HUES48 (cell line): Measurements from ENCODE around the gene SOCS1.
A peak's percentile ranks its signal among the peaks of the same experiment; 100 is the strongest.
"Not testable (repeated sequence)": the region's sequence is repeated elsewhere in the genome, so short reads cannot be mapped to it uniquely, and the experiment has no call there.

ENCODE experiments used
- H3K27ac ChIP-seq: one replicate; pipeline ENCODE4 v1.7.0; 2013; ENCODE audit warnings: low read depth, low read length, inconsistent platforms
- H3K27me3 ChIP-seq: 2 replicates; pipeline ENCODE4 v1.6.1; 2013; ENCODE audit warnings: mild to moderate bottlenecking, low read length; ENCODE audit not compliant: control insufficient read depth, insufficient read depth
- H3K36me3 ChIP-seq: 2 replicates; pipeline ENCODE4 v1.6.1; 2013; ENCODE audit warnings: low read length; ENCODE audit not compliant: control insufficient read depth, insufficient read depth
- H3K4me1 ChIP-seq: 2 replicates; pipeline ENCODE4 v1.6.1; 2013; ENCODE audit warnings: mild to moderate bottlenecking, low read length; ENCODE audit not compliant: control insufficient read depth, insufficient read depth
- H3K4me3 ChIP-seq: 2 replicates; pipeline ENCODE4 v1.5.1; 2013; ENCODE audit warnings: mild to moderate bottlenecking, low read depth, low read length
- H3K9ac ChIP-seq: 2 replicates; pipeline ENCODE4 v1.6.1; 2013; ENCODE audit warnings: mild to moderate bottlenecking, low read depth, low read length, moderate library complexity
- H3K9me3 ChIP-seq: 2 replicates; pipeline ENCODE4 v1.6.1; 2013; ENCODE audit warnings: low read length; ENCODE audit not compliant: control insufficient read depth, insufficient read depth

Gene SOCS1

DNA sequence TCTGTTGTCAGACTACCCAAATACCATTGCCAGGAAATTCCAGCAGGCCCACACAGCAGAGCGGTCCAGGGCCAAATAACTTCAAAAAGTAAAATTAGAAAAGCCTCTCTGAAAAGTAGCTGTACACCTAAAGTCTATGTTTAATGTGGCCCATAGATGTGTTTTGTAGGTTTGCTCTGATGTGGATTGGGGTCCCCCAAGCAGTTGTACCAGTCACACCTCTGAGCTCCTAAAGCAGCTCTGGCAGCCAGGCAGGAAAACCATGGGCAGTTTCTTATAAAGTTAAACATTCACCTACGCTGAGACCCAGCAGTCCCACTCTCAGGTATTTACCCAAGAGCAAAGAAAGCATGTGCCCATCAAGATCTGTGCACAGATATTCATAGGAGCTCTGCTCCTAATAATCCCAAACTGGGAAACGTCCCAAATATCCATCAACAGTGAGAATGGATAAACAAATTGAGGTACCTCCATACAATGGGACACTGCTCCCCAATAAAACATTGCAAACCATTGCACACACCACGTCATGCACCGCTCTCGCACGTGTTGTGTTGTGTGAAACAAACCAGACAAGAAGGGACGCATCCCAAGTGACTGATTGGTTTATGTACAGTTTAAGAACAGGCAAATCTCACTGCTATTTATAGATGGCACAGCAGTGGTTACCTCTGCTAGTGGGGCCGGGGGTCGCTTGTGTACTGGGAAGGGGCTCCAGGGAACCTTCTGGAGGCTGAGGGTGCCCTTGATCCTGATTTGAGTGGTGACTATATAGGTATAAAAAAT is 40.9 kb upstream of the SOCS1 start:
- no peak overlapping the region for H3K27ac ChIP-seq
- no peaks in the 10 kb centered on the region for H3K9me3 ChIP-seq
- H3K4me3 ChIP-seq: no peak overlapping the region
- H3K36me3 ChIP-seq: no peaks in the 10 kb centered on the region
- H3K9ac ChIP-seq: no peak overlapping the region
- no peaks in the 10 kb centered on the region for H3K27me3 ChIP-seq
- H3K4me1 ChIP-seq: peaks cover 19% of the 10 kb centered on the region

DNA sequence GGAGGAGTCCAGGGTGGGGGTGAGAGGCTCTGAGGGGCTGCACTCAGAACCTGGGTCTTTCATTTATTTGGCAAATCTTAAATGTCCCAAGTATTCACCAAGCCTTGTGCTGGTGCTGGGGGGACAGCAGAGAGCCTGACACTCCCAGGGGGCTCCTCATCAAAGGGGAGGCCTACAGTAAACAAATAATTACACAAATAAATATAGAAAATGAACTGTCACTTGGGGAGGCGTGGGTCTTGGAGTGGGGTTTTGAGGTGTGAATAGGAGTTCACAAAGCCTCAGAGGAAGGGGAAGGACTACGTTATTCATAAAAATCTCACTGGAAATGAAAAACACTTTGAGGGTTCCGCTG is 40.3 kb upstream of the SOCS1 start:
- H3K4me1 ChIP-seq: peaks cover 23% of the 10 kb centered on the region
- no peak overlapping the region for H3K9ac ChIP-seq
- no peak overlapping the region for H3K27ac ChIP-seq
- H3K4me3 ChIP-seq: no peak overlapping the region
- no peaks in the 10 kb centered on the region for H3K9me3 ChIP-seq
- no peaks in the 10 kb centered on the region for H3K27me3 ChIP-seq
- H3K36me3 ChIP-seq: no peaks in the 10 kb centered on the region

DNA sequence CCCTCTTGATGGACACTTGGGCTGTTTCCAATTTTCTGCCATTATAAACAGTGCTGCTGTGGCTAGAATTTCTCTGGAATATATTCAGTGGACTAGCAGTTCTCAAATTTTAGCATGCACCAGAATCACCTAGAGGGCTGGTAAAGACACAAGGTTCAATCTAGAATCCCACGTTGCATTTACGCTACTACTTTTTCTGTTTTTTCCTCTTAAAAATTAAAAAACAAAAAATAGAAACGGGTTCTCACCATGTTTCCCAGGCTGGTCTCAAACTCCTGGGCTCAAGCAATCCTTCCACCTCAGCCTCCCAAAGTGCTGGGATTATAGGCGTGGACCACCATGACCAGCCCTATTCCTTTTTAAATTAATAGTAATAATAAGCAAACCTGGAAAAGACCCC is 39.7 kb upstream of the SOCS1 start:
- H3K4me3 ChIP-seq: no peak overlapping the region
- H3K4me1 ChIP-seq: peaks cover 23% of the 10 kb centered on the region
- no peak overlapping the region for H3K9ac ChIP-seq
- H3K36me3 ChIP-seq: no peaks in the 10 kb centered on the region
- no peaks in the 10 kb centered on the region for H3K9me3 ChIP-seq
- no peaks in the 10 kb centered on the region for H3K27me3 ChIP-seq
- no peak overlapping the region for H3K27ac ChIP-seq

DNA sequence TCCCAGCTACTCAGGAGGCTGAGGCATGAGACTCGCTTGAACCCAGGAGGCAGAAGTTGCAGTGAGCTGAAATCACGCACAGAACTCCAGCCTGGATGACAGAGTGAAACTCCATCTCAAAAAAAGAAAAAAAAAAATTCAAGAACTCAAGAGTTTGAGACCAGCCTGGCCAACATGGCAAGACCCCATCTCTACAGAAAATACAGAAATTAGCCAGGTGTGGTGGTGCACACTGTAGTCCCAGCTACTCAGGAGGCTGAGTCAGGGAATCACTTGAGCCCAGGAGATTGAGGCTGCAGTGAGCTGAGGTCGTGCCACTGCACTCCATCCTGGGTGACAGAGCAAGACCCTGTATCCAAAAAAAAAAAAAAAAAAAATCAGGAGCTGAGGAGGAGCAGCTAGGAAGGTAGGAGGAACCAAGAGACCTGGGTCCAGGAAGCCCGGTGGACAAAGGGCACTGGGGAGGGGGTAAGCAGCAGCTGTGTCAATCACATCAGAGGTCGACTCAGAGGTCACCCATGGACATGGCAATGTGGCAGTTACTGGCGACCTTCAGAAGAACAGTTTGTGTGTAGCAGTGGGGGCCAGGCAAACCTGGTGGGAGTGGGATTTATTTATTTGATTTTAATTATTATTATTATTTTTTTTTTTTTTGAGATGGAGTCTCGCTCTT is 36.2 kb upstream of the SOCS1 start:
- Histone ChIP-seq H3K9me3 (no peaks in the 10 kb centered on the region), H3K27me3 (no peaks in the 10 kb centered on the region), H3K4me1 (peaks cover 12% of the 10 kb centered on the region), H3K9ac (no peak overlapping the region), H3K4me3 (no peak overlapping the region), H3K27ac (no peak overlapping the region), H3K36me3 (no peaks in the 10 kb centered on the region)

DNA sequence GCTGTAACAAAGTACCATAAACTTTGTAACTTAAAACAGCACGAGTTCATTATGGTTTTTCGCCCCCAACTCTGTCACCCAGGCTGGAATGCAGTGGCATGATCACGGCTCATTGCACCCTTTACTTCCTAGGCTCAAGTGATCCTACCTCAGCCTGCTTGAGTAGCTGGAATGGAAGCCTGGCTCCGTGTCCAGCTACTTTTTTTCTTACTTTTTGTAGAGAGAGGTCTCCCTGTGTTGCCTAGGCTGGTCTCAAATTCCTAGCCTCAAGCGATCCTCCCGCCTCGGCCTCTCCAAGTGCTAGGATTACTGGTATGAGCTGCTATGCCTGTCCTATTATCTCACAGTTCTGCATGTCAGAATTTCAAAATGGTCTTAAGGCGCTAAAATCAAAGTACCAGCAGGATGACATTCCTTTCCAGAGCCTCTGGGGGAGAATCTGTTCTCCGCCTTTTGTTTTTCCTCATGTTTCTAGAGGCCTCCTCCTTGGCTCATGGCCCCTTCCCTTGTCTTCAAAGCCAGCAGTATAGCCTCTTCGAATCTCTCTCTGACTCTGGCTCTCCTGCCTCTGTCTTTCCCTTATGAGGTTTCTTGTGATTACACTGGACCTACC is 35.2 kb upstream of the SOCS1 start:
- peak overlapping the region; percentile 51 for H3K27ac ChIP-seq
- H3K9ac ChIP-seq: no peak overlapping the region
- no peaks in the 10 kb centered on the region for H3K27me3 ChIP-seq
- no peaks in the 10 kb centered on the region for H3K9me3 ChIP-seq
- no peaks in the 10 kb centered on the region for H3K36me3 ChIP-seq
- peaks cover 4% of the 10 kb centered on the region; the same call in 1 of the 2 replicates for H3K4me1 ChIP-seq
- H3K4me3 ChIP-seq: no peak overlapping the region

DNA sequence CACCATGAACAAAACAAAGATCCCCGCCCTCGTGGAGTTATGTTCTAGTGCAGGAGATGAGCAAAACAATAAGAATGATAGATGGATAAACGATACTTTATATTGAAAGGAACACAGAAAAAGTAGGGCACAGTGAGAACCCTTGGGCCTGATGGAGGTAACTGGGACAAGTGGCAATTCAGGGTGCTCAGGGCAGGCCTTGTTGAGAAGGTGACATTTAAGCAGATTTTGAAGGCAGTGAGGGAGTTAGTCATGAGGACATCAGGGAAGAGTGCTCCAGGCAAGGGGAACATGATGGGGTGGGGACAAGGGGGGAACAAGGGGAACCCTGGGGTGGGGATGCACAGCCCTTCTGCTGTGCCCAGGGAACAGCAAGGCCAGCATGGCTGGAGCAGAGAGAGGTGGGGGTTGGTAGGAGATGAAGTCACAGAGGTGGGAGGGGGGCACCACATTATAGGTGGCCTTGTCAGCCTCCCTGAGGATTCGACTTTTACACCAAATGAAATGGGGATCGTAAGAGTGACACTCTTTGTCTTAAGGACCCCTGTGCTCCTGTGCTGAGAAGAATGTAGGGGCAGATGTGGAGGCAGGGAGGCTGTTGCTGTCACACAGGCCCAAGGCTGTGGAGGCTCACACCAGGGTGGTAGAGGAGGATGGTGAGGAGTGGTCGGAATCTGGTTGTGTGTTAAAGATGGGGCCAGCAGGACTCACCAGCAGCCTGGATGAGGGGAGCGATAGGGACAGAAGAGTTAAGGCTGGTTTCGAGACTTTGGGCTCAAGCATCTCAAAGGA is 34.3 kb upstream of the SOCS1 start:
- no peaks in the 10 kb centered on the region for H3K36me3 ChIP-seq
- H3K27ac ChIP-seq: no peak overlapping the region
- H3K9ac ChIP-seq: no peak overlapping the region
- H3K4me3 ChIP-seq: no peak overlapping the region
- H3K9me3 ChIP-seq: no peaks in the 10 kb centered on the region
- H3K27me3 ChIP-seq: no peaks in the 10 kb centered on the region
- peaks cover 4% of the 10 kb centered on the region; the same call in 1 of the 2 replicates for H3K4me1 ChIP-seq

DNA sequence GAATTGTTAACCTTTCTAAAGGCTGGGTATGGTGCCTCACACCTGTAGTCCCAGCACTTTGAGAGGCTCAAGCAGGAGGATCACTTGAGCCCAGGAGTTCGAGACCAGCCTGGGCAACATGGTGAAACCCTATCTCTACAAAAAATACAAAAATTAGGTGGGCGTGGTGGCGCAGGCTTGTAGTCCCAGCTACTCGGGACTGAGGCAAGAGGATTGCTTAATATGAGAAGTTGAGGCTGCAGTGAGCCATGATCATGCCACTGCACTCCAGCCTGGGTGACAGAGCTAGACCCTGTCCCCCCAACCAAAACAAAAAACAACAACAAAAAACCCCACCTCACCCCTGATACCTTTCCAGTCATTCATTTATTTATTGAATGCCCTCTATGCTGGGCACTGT is 33.7 kb upstream of the SOCS1 start:
- not testable (repeated sequence) for H3K9ac ChIP-seq

DNA sequence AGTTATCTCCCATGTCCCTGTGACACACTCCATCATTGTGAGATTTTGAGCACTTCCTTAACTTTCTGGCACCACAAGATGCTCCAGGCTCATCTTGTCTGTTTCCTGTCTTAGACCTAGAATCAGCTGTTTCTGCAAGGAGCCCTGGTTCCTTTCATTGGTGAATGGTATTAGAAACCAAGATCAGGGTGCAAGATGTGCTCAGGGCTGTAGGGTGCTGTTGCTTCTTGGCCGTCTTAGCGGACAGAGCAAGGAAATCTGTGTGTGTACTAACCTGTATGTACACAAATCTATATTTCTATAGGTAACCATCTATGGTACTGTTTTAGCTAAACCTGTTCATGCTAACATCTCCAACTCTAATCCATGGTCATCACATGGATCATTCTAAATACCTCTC is 33.2 kb upstream of the SOCS1 start:
- Histone ChIP-seq H3K27ac (no peak overlapping the region), H3K4me3 (no peak overlapping the region), H3K9ac (no peak overlapping the region), H3K36me3 (no peaks in the 10 kb centered on the region), H3K9me3 (no peaks in the 10 kb centered on the region), H3K27me3 (no peaks in the 10 kb centered on the region), H3K4me1 (peaks cover 4% of the 10 kb centered on the region; the same call in 1 of the 2 replicates)

More for the DNA sequence above, 33.7 kb upstream of the SOCS1 start:
- H3K27ac ChIP-seq, H3K27me3 ChIP-seq, H3K9me3 ChIP-seq, H3K4me1 ChIP-seq, H3K4me3 ChIP-seq, H3K36me3 ChIP-seq: not testable (repeated sequence)

DNA sequence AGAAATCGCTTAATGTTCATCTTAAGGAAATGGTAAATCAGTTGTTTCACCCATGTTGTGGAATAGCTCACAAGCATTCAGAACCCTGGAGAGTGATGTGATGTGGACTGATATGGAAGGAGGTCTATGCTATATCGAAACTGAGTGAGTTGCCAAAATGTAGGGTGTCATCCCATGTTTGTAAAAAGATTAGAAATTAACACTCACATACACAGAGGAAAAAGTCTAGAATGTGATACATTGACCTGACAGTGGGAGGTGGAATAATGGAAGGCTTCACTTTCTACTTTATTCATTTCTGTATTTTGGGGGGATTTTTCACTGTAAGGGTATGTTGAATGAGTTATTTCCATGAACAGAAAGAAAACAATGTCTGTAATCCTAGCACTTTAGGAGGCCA is 29.8 kb upstream of the SOCS1 start:
- H3K27me3 ChIP-seq: no peaks in the 10 kb centered on the region
- H3K9me3 ChIP-seq: no peaks in the 10 kb centered on the region
- no peak overlapping the region for H3K27ac ChIP-seq
- no peak overlapping the region for H3K4me3 ChIP-seq
- no peak overlapping the region for H3K9ac ChIP-seq
- H3K4me1 ChIP-seq: no peaks in the 10 kb centered on the region
- no peaks in the 10 kb centered on the region for H3K36me3 ChIP-seq

DNA sequence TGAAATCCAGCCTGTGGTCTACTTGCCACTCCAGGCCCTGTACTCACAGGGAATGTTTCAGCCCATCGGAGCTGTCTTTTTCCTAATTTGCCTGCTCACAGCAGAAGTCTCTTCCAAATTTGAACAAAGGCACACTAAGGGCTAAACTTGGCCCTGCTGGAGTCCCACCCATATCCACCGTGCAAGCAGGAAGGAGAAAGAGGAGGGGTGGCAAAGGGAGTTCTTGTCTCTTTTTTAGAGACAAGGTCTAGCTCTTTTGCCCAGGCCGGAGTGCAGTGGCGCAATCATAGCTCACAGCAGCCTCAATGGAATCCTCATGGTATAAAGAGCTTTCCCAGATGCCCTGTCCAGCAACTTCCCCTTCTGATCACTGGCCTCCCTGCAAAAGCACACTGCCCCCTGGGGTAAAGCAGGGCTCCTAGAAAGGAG is 27.8 kb upstream of the SOCS1 start:
- no peak overlapping the region for H3K27ac ChIP-seq

More for the DNA sequence above, 27.8 kb upstream of the SOCS1 start:
- Histone ChIP-seq H3K4me3 (no peak overlapping the region), H3K36me3 (no peaks in the 10 kb centered on the region), H3K27me3 (no peaks in the 10 kb centered on the region), H3K4me1 (no peaks in the 10 kb centered on the region), H3K9me3 (no peaks in the 10 kb centered on the region), H3K9ac (no peak overlapping the region)
